Activated T-helper 9 cell treated with anti-CD3 and anti-CD28 coated beads, Interleukin-2, amount 50 U/mL, for 16 hours (primary cell): ENCODE data around the gene ATP6V0E2.
"Not testable (repeated sequence)": the region's sequence is repeated elsewhere in the genome, so short reads cannot be mapped to it uniquely, and the experiment has no call there.

Experiments
- DNase-seq: peaks from one replicate; pipeline ENCODE4 v3.0.0-alpha.2; 2020; ENCODE audit warnings: low read depth

Gene ATP6V0E2

GRCh38 chr7:149879766-149880637 is 6.2 kb downstream of the ATP6V0E2 start:
- DNase-seq: no peak

- no peak for DNase-seq
Observed at GRCh38 chr7:149880638-149881311, 7.0 kb downstream of the ATP6V0E2 start.

- DNase-seq: no peak
Observed at GRCh38 chr7:149881328-149882247, 7.8 kb downstream of the ATP6V0E2 start.

- no peak for DNase-seq
Observed at GRCh38 chr7:149882248-149883047, 8.7 kb downstream of the ATP6V0E2 start.

GRCh38 chr7:149883048-149883438 is 9.3 kb downstream of the ATP6V0E2 start:
- DNase-seq: no peak

GRCh38 chr7:149883452-149883861 is 9.7 kb downstream of the ATP6V0E2 start:
- DNase-seq: no peak

- DNase-seq: no peak
Observed at GRCh38 chr7:149884016-149884415, 10.2 kb downstream of the ATP6V0E2 start.

- no peak for DNase-seq
Observed at GRCh38 chr7:149884541-149884940, 10.8 kb downstream of the ATP6V0E2 start.

GRCh38 chr7:149885191-149886017 is 11.6 kb downstream of the ATP6V0E2 start:
- no peak for DNase-seq

GRCh38 chr7:149886018-149886415 is 12.2 kb downstream of the ATP6V0E2 start:
- no peak for DNase-seq

- DNase-seq: no peak
Observed at GRCh38 chr7:149887311-149887710, 13.5 kb downstream of the ATP6V0E2 start.

- not testable (repeated sequence) for DNase-seq
Observed at GRCh38 chr7:149890715-149891114, 16.9 kb downstream of the ATP6V0E2 start.

- not testable (repeated sequence) for DNase-seq
Observed at GRCh38 chr7:149894957-149895356, 21.2 kb downstream of the ATP6V0E2 start.

- not testable (repeated sequence) for DNase-seq
Observed at GRCh38 chr7:149907776-149908376, 34.1 kb downstream of the ATP6V0E2 start.

- not testable (repeated sequence) for DNase-seq
Observed at GRCh38 chr7:149910219-149910618, 36.5 kb downstream of the ATP6V0E2 start.

- DNase-seq: not testable (repeated sequence)
Observed at GRCh38 chr7:149912126-149912525, 38.4 kb downstream of the ATP6V0E2 start.

GRCh38 chr7:149926414-149926813 is 52.6 kb downstream of the ATP6V0E2 start:
- not testable (repeated sequence) for DNase-seq
